Umbilical cord (tissue), 2 donors: Measurements from ENCODE around the gene SMG6. TPM values are rescaled to one million over a fixed set of nuclear protein-coding genes. Genes with fewer than 3 reads are reported as not detected.
"Not testable (repeated sequence)": the region's sequence is repeated elsewhere in the genome, so short reads cannot be mapped to it uniquely, and the experiment has no call there.

Experiments
- DNase-seq: peaks from one replicate; pipeline ENCODE4 v3.0.0-alpha.2; 2015; ENCODE audit warnings: low spot score
- total RNA-seq: library from RNA; depleted of rRNA; stranded (reverse); fragments of >200 nt; gene quantifications from one replicate; pipeline ENCODE4 v1.2.3, GENCODE V29; 2014; ENCODE audit warnings: low replicate concordance; ENCODE audit not compliant: insufficient read depth

Gene SMG6
- total RNA-seq, 1 donor from 2014 or later = 29.1 TPM

DNA sequence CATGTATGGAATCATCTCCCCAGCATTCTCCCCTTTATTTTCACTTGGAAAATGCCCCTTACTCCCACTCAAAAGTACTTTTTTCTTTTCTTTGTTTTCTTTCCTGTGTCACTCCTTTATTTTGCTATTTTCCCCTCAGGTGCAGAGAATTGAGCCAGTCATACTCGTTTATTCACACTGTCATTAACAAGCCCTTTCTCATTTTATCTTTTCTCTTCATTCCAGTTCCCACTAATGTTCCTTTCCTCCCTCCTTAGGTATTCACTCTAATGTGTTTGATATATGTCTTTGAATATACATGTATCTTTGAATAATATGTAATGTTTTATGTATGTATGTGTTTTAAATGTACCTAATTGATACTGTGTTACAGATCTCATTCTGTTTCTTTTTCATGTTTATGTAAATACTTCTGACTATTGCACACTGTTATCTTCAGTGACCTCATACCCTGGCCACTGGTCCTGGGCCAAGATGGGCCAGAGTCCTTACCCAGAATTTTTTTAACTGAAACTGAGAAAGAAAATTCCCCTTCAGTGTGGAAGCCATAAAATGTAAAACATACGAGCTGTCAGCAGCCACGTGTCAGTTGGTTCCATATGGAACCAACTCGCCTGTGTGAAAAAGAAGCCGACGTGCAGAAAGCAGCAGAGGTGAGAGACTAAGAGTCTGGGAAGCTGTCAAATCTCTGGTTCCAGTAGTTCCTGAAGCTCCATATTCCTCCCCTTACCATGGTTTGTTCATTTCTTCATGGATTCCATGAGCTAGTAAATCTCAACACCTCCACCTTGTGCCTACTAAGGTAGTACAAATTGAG, 6.0 kb upstream of the SMG6 start:
- peak; percentile 25 for DNase-seq

DNA sequence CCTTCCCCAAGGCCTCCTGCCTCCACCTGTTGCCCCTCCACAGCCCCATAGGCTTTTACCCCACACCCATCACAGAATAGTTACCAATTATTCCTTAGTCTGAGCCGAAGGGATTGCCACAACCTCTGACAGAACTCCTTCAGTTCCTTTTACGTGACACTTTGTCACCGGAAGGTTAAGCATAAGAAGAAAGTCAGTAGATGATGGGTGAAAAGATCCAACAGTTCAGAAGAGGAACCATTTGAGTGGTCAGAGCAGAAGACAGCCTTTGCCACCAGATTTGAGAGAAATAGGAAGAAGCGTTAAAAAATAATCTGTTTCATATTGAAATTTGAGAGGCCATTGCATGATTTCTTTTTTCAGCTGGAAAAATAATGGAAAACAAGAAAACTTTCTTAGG, 1.3 kb upstream of the SMG6 start:
- DNase-seq = no peak

- DNase-seq = no peak
Observed at GRCh38 chr17:2302778-2303203, 794 bp downstream of the SMG6 start.

DNA sequence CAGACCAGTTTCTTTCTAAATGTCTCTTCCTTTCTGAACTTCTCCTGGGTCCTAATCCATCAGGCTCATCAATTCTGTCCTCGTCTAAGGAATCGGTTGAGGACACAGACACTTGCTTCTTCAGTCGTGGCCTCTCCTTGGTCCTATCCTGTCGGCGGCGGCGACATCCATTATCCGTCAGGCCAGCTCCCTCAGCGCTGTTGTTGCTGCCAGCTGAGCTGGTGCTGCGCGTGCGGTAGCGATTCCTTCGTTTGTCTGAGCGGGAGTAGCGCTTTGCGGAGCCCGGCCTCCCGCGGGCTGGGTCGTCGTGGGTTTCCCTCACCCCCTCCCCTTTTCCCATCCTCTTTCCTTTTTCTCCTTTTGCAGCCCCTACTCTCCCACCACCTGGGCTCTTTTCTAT, 3.8 kb downstream of the SMG6 start:
- DNase-seq = no peak

DNA sequence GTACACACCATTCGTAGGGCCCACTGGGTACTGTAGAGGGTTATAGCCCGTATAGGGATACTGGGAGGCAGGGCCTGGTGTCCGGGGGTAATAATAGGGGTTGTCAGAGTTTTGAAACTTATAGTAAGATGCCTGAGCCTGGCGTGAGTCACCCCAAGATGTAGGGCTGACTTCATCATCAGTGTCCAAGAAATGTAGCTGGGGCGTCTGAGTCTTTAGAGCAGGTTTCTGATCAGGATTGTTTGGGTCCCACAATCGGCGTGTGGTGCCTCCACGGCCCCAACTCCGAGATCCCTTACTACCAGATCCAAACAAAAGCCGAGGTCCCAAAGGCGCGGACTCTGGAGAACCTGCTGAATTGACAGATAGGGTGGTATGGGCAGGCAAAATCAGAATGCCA, 4.4 kb downstream of the SMG6 start:
- DNase-seq = no peak

- no peak for DNase-seq
Observed at GRCh38 chr17:2297023-2297422, 6.6 kb downstream of the SMG6 start.

GRCh38 chr17:2295575-2295974, 8.0 kb downstream of the SMG6 start:
- DNase-seq = no peak

DNA sequence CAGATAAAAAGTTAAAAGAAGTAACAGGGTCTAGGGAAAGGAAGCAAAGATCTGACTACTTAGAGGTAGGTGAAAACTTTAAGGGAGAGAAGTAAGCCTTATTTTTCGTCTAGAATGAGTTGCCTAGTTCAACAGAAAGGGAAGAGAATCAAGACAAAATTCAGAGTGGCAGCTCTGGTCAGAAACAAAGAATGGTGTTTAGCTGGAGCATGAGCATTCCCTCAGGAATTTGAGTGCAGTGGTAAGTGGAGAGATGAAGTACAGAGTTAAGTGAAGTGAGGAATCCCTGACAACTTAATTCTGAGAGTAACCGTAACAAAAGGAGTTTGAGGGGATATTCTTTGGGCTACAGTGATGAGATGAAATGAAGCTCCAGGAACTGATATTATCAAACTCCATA, 11.5 kb downstream of the SMG6 start:
- no peak for DNase-seq

DNA sequence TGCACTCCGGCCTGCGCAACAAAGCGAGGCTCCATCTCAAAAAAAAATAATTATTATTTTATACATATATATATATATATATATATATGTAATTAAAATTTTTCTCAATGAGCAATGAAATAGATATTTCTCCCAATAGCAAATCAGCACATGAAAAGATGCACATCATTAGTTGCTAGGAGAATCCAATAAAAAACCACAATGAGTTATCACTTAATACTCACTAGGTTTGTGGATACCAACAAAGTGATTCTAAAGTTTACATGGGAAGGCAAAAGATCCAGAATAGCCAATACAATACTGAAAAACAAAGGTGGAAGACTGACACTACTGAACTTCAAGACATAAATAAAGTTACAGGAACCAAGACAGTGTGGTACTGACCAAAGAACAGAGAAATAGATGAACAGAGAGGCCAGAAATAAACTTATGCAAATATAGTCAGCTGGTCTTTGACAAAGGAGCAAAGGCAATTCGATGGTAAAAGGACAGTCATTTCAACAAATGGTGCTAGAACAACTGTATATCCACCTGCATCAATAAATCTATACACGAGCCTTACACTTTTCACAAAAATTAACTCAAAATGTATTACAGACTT, 13.6 kb downstream of the SMG6 start:
- no peak for DNase-seq

- DNase-seq = no peak
Observed at GRCh38 chr17:2283302-2283701, 20.3 kb downstream of the SMG6 start.

DNA sequence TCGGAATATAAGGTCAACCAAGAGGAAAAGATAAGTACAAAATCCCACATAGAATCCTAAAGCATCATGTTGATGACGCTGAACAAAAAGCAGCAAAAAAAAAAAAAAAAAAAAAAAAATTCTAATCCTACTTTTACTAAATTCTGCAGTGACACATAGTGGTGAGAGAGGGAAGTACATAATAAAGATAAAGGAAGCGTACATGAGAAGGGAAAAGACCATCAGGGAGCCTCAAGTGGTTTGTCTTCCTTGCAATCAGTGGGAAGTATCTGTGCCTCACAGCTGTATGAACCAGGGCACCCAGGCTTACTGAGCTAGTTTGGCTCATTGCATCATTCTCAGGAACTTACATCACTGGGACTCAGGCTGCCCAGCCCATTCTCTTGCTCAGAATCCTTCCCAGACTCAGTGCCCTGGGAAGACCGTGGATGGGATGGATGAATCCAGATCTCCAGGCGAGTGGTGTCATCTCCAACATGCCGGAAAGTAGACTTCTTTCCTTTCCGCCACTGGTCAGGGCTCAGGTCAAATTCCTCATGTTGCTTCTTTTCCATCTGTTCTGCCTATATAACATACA, 21.2 kb downstream of the SMG6 start:
- DNase-seq = peak; percentile 89

GRCh38 chr17:2279707-2280106, 23.9 kb downstream of the SMG6 start:
- DNase-seq = peak; percentile 37

DNA sequence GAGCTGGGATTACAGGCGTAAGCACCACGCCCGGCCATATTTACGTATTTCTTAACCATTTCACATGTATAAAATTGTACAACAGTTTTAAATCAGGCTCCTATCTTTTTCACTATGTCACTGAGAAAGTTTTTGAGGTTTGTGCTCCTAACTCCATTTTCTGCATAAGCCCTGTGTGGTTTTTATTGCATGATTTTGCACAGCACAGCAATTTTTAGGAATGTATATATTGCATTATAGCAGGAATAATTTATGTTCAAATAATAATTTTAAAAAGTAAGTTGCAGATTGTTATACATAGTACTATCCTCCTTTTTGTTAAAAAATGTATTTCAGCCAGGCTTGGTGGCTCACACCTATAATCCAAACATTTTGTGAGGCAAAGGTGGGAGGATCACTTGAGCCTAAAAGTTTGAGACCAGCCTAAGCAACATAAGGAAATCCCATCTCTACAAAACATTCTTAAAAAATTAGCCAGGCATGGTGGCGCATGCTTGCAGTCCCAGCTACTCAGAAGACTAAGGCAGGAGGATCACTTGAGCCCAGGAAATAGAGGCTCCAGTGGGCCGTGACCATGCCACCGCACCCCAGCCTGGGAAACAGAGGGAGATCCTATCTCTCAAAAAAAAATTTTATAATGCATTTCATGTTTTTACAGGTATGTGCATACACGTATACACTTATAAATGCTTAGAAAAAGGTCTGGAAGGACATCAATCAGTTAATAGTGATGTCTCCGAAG, 26.0 kb downstream of the SMG6 start:
- DNase-seq = no peak

DNA sequence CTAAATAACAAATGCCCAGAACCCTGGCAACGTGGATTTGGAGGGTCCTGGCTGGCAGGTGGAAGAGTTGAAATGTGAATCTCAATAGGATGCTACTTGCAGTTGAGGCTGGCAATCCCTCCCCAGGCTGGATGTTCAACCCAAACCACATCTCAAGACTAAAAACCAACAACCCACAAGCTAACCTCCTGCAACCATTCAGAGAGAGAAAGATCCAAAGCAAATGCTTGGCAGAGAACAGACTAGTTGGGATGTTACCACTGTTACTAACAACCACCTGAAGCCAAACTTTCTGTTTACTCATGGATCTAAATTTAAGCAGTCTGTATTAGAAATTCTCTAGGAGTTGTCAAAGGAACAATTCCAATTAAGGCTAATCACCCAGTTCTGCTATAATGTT, 27.9 kb downstream of the SMG6 start:
- DNase-seq = no peak

GRCh38 chr17:2274414-2274813, 29.2 kb downstream of the SMG6 start:
- no peak for DNase-seq

GRCh38 chr17:2271985-2272702, 31.4 kb downstream of the SMG6 start:
- DNase-seq = no peak

- no peak for DNase-seq
Observed at GRCh38 chr17:2267354-2267753, 36.2 kb downstream of the SMG6 start.

- DNase-seq = no peak
Observed at GRCh38 chr17:2266865-2267228, 36.7 kb downstream of the SMG6 start.

GRCh38 chr17:2266045-2266864, 37.3 kb downstream of the SMG6 start:
- no peak for DNase-seq

GRCh38 chr17:2265166-2265565, 38.4 kb downstream of the SMG6 start:
- not testable (repeated sequence) for DNase-seq
